Endometrium (tissue), 2 donors: ENCODE measurements around the gene ZC3H15.
"Not testable (repeated sequence)": the region's sequence is repeated elsewhere in the genome, so short reads cannot be mapped to it uniquely, and the experiment has no call there.

Experiments used
- FAIRE-seq: peaks from 2 replicates; lab custom pipeline; 2012; peaks lifted over from hg19 to GRCh38; lab: Jason Lieb, UNC
- donor health status: control.
- donor health status: control.

ZC3H15 gene

DNA sequence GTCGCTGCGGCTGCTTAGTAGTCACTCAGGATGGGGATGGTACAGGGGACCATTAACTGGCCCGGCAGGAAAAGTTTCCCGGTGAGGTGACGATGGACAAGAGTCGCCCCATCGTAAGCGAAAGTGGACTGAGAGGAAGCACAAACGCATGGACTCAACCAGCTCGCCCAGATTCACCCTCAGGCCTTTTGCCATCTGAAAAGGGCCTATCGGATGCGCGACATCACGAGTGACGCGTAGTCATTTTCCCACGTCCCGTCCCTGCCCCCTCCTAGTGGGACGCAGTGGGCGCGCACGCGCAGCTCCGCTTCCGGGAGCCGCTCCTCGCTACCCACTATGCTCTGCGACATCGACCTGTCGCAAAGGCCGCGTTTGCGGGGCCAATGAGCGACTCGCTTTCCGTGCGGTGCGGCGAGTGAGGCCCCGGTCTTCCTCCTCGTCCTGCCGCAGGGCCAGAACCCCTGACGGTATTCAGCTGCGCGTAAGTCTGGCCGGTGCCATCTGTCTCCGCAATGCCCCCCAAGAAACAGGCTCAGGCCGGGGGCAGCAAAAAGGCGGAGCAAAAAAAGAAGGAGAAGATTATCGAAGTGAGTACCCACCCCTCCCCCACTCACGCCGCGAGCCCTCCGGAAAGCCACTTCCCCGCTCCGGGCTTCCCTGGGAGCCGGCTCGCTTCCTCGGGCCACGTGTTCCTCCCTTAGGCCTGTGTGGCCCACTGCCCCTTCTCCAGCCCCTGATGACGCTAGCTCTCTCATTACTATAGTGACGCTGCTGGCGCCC is at the start of gene ZC3H15:
ZC3H15 (plus strand) TSS at position 390 of the 780 bp plus-strand sequence; CDS start at position 513, 123 bp downstream.
- FAIRE-seq = peak; percentile 92

- no peak for FAIRE-seq
Observed at GRCh38 chr2:186437719-186438118, 48.3 kb upstream of the ZC3H15 start.

DNA sequence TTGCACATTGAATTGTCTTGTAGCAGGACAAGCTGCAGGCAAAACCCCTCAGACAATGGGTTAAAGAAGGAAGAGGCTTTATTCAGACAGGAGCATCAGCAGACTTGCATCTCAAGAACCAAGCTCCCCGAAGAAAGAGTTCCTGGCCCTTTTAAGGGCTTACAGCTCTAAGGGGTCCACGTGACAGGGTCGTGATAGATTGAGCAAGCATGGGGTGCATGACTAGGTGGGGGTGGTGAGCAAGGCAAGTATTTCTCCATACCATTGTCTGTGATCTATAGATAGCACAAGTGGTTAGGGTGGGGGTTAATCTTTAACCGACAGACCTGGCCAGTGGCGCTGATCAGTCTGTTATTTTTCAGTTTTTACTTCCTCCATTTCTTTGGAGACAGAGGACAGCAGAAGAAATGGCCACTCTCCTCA is 46.4 kb upstream of the ZC3H15 start:
- FAIRE-seq = not testable (repeated sequence)

DNA sequence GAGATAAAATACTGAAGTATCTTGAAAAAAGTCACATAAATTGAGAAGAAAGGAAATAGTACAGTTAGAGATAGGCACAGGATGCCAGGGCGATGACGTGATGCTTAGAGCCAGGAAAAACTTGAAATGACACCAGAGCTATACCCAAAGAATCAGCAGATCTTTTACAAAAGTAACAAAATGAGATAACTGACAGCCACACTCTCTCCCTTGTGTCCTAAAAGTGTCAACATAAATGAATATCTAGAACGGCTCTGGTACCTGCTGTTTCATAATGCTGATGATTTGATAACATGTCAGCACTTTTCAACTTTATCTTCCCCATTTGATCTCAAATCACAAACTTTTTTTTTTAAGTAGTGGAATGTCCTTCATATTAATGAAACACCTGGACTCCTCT is 45.6 kb upstream of the ZC3H15 start:
- no peak for FAIRE-seq

DNA sequence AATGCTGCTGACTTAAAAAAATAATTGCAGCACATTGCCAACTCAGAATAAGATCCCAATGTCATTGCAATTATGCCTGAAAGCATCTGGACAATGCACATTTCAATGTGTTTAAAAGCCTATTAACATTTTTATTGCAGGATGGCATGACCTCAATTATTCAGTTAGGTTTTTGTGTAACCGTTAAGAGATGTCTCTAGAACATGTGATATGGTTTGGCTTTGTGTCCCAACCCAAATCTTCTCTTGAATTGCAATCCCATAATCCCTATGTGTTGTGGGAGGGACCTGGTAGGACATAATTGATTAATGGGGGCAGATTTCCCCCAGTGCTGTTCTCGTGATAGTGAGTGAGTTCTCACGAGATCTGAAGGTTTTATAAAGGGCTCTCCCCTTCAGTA is 43.2 kb upstream of the ZC3H15 start:
- no peak for FAIRE-seq

GRCh38 chr2:186443851-186444250 is 42.2 kb upstream of the ZC3H15 start:
- no peak for FAIRE-seq

- FAIRE-seq = no peak
Observed at GRCh38 chr2:186445506-186445905, 40.6 kb upstream of the ZC3H15 start.

- no peak for FAIRE-seq
Observed at GRCh38 chr2:186455613-186456012, 30.4 kb upstream of the ZC3H15 start.

GRCh38 chr2:186456941-186457340 is 29.1 kb upstream of the ZC3H15 start:
- no peak for FAIRE-seq

GRCh38 chr2:186457908-186458307 is 28.2 kb upstream of the ZC3H15 start:
- FAIRE-seq = no peak

- FAIRE-seq = peak; percentile 78
Observed at GRCh38 chr2:186459009-186459408, 27.1 kb upstream of the ZC3H15 start.

DNA sequence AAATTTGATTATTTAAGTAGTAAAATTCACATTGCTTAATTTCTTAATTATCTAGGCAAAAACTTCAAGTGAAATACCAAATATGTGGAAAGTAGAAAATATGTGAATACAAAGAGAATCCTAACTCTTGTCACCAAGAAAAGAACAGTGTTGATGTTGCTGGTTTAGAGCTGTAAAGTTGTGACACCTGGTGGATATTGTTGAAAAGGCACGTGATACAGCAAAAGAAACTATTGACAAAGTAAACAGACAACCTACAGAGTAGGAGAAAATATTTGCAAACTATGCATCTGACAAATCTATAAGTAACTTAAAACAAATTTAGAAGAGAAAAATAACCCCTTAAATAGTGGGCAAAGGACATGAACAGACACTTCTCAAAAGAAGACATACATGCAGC is 25.6 kb upstream of the ZC3H15 start:
- peak; percentile 59 for FAIRE-seq

- FAIRE-seq = no peak
Observed at GRCh38 chr2:186466743-186467142, 19.3 kb upstream of the ZC3H15 start.

- FAIRE-seq = no peak
Observed at GRCh38 chr2:186467421-186467820, 18.6 kb upstream of the ZC3H15 start.

GRCh38 chr2:186472722-186473493 is 13.2 kb upstream of the ZC3H15 start:
- FAIRE-seq = not testable (repeated sequence)

DNA sequence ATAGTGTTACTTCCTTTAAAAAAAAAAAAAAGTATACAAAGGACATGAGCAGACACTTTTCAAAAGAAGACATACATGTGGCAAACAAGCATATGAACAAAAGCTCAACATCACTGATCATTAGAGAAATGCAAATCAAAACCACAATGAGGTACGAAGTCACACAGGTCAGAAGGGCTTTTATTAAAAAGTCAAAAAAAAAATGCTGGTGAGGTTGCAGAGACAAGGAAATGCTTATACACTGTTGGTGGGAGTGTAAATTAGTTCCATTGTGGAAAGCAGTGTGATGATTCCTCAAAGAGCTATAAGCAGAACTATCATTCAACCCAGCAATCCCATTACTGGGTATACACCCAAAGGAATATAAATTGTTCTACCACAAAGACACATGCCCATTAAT is 11.8 kb upstream of the ZC3H15 start:
- FAIRE-seq = not testable (repeated sequence)

DNA sequence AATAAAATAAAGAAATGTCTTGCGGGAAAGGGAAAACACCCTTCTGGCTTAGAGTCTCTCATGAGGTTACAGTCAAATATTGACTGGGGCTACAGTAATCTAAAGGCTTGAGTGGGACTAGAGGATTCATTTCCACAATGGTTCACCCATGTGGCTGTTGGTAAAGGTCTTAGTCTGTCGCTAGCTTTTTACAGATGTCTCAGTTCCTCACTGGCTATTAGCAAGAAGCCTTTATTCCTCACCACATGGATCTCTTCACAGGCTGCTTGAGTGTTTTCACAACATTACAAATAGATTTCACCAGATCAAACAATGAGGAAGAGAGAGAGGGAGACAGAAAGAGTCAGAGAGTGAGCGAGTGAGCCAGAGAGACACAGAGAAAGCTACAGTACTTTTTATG is 8.3 kb upstream of the ZC3H15 start:
- no peak for FAIRE-seq

DNA sequence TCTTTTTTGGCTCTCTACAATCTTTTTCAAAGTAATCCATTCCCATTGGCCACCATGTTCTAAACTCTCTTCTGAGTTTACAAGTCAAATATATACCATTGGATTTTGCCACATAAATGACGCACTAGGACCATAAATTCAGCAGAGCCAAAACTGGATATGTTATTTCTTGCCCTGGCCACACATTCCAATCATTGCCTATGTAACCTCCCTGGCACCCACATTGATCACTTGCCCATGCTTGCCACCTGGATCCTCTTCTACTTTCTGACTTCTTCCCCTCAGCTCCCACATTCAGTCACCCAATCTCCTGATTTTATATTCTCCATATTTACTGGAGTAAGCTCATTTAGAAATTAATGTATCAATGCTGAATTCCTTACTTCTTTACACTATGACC is 5.1 kb upstream of the ZC3H15 start:
- FAIRE-seq = no peak

DNA sequence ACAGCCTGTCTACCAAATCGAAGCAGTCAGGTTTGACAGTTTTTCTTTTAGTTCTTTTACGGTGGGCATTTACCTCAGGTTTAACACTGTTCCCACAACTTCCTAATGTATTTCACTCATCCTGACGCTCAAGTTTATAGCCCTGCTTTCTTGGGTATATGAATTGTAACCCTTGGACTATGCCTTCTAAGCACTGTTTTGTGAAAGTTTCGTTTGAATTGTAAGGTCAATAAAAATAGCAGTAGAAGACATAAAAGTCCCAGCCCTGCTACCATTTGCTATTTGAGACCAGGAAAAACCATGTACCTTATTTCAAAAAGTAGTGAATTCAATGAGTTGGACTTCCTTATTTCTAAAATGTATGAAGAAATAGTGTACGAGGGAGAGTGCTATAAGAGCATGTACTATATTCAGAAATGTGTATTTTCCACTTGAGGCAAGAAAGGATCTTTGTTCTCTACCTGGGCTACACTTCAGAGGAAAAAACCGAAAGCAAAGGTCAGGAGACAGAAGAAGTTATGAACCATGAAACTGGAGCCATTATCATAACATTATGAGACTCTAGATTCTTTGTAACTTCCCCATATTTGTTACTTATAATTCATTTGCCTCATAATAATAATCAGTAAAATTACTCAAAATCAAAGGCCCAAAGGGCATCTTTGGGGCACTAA is 1.9 kb upstream of the ZC3H15 start:
- FAIRE-seq = no peak

- FAIRE-seq = no peak
Observed at GRCh38 chr2:186485576-186485870, 537 bp upstream of the ZC3H15 start.

DNA sequence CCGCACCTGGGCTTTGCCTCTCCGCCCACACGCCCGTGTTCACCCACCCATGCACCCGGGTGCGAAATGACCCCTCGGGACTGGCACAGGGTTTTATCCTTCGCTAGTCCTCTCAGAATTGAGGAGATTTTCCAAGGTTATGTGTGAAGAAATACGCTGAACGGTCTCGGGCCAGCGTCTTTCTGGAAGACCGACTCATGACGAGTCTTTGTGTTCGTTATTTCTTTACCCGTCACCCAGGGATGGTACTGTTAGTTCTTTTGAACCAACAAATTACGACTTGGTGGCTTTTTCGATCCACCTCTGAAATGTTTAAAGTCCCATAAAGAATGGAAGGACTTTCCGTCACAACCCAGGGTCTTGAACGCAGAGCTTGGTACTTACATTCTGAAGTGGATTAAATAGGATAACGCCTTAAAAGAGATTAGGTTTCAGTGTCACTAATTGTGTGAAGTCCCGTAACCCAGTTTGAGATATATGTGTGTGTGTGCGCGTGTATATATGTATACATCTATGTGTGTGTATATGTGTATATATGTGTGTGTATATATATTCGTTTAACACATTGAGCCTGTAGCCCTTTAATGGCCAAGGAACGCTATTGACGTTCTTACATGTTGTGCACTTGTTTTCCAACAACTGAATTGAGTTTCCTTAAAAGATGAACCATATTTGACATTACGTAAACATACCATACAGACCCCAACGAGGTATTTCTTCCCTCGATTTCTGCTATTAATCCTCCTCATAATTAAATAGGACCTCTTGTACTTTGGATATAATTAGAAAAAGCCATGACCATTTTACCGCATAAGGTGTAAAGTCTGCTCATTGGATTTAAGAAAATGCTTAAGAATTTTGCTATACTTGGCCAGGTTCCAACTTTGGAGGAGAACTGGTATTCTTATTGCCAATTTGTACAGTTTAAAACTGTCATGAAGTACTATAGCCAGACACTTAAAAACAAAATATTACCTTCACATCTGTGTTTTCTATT is 889 bp downstream of the ZC3H15 start:
- peak; percentile 35 for FAIRE-seq

GRCh38 chr2:186493564-186494085 is 7.6 kb downstream of the ZC3H15 start:
- no peak for FAIRE-seq
